ENCODE measurements around the gene GLYATL1B.
"Not testable (repeated sequence)": the region's sequence is repeated elsewhere in the genome, so short reads cannot be mapped to it uniquely, and the experiment has no call there.

Gene GLYATL1B, protein sequence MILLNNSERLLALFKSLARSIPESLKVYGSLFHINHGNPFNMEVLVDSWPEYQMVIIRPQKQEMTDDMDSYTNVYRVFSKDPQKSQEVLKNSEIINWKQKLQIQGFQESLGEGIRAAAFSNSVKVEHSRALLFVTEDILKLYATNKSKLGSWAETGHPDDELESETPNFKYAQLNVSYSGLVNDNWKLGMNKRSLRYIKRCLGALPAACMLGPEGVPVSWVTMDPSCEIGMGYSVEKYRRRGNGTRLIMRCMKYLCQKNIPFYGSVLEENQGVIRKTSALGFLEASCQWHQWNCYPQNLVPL

DNA sequence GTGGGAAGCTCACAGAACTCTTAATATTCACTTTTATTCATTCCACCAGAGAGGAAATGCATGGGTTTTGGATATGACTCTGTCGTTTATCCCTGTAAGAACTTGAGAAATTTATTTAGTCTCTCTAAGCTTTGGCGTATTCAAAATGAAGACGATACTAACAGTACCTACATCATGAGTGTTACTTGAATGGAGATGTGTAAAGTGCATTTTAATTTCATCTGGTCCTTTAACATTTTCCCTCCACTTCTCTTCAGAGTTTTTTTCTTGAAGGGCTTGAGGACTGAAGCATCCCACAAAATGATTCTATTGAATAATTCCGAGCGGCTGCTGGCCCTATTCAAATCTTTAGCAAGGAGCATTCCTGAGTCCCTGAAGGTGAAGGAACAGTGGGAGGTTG is at the start of gene GLYATL1B:
Gene GLYATL1B (plus strand): TSS at position 301 of the 400 bp plus-strand sequence. CDS start 0 bp downstream, at position 301.
- DNase-seq (ENCODE audit: low read depth in 1 of 2, low spot score in 1 of 2) = not testable (repeated sequence)

DNA sequence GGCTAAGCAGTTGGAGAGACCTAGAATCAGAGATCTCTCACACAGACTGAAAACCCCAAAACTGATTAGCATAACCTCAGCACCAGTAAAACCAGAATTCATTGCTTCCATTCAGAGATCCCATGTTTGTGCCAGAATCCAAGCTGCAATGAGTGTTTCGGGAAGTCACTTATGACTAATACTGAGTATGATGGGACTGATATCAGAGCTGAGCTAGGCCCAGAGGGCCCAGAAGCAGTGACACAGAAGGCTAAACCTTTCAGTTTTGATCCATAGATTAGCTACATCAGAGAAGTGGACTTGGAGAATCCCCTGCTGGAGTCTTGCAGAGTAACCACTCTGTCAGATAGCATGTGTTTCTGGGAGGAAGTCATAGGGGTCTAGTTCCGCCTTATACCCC is 49.6 kb upstream of the GLYATL1B start:
- DNase-seq (ENCODE audit: low read depth in 1 of 2, low spot score in 1 of 2) = not testable (repeated sequence)

DNA sequence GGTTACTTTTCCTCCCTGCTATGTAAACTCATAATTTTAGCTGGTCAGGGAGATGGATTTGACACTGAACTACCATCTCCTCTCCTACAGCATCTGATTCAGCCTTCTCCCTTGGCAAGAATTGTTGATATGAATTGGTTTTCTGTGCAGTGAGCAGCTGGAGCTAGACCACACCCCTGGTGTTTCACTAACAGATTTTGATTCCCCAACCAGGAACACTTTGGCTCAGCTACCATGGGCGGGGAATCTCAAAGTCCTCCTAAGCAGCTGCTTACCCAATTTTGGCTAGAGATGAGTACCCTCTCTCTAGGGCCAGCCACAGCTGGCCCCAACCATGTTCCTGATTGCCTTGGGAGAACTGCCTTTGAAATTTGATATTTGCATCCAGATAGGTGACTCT is 48.7 kb upstream of the GLYATL1B start:
- DNase-seq (ENCODE audit: low read depth in 1 of 2, low spot score in 1 of 2) = not testable (repeated sequence)

DNA sequence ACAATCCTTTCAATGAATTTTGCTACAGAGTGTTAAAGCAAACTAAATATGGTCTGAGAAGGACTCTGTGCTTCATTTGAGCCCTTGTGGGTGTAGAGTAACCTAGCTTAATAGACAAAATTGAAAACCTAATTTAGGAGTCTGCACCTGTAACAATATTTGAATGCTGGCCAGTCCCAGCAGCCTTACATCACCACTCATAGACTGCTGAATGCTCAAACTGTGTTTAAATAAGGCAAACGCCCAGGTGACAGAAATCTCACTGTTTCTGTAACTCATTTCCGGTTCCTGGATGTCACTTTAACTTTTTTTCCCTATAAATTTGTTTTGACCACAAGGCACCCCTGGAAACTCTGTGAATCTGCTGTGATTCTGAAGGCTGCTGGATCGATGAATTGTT is 45.5 kb upstream of the GLYATL1B start:
- DNase-seq (ENCODE audit: low read depth in 1 of 2, low spot score in 1 of 2) = no peak

DNA sequence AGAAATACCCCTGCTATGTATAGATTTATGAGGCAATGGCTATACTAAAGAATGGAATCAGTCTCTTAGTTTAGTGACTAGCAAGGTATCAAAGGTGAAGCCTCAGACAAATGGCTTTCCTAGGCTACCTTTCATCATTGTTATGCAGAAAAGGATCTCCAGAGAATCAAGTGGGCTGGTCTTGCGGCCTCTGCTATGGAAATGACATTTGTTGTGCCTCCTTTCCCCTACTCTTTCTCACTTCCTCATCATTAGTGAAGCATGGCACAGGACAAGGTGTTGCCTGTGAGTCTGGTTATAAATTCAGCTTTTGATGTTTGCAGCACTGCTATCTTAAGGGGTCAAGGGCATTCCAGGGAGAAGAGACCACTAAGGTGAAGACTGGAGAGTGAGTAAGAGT is 34.7 kb upstream of the GLYATL1B start:
- DNase-seq (ENCODE audit: low read depth in 1 of 2, low spot score in 1 of 2) = not testable (repeated sequence)

DNA sequence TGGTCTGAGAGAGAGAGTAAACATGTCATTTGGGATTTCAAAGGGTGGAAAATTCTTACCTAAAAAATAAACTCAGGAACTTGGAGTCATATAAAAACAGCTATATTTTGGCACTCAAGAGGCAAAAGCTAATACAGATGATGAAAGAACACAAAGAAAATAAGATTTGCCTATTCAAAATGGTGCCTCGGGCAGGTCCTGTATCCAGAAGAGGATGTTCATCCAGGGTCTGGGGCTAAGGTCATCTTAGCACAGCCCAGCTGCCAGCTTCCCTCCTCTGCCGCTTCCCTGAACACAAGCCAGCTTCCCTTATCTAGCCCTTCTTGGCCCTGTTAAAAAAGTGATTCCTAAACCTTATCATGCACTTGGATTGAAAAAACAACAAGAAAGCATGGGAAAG is 33.8 kb upstream of the GLYATL1B start:
- DNase-seq (ENCODE audit: low read depth in 1 of 2, low spot score in 1 of 2) = not testable (repeated sequence)

DNA sequence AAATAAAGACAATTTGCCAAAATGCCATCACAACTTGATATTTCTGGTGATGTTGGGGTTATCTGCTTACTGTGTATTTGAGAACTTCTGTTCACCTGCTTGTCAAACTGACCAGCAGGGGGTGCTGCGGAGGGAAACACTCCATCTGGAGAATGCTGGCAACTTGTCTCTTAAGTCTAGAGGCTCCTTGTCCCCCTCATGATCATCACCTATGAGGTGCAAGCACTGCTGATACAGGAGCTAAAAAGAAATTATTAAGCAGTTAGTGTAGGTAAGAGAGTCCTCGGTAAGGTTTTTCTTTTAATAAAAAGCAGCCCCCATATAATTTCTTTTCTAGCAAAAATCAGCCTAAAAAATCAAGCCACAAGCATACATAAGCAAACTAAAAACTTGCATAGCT is 32.7 kb upstream of the GLYATL1B start:
- peak; percentile 65 to 68 for DNase-seq (ENCODE audit: low read depth in 1 of 2, low spot score in 1 of 2)

DNA sequence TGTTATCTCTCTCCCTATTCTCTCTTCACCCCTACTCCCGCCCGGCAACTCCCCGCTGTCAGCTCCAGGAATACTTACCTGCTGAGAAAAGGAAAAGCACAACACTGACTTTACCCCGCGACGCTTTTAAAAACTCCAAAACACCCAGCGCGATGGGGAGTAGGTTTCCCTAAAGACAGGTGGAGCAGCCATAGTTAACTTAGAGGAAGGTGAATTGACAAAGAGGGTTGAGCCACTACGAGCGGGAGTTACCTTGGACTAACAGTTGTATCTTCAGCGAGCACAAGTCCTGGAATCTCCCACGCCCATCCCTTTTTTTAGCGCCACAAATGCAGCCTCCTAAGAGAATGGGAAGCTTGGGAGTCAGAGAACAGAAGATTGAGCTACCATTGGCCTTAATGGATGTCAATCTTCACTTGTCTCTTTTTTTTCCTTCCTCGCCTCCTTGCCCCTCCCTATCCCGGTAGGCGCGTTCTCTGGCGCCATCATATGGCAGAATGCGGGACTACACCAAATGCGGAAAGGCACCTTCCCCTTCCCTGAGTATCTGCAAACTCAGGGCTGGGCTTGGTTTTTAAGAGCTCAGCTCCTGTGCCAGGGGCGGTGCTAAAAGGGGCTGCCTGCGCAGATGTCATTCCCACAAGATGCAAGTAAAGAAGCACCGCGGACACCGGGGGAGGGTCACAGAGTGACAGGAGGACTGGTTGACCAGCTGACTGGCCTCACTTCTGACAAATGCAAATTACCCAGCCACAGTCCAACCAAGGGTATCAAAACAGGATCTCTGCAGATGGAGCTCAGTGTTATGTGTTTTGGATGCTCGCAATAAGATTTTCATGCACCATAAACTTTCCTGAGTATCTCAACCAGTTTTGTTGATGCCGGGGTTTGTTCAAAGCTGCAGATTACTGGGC is 27.7 kb upstream of the GLYATL1B start:
- peak; percentile 77 to 79 for DNase-seq (ENCODE audit: low read depth in 1 of 2, low spot score in 1 of 2)

DNA sequence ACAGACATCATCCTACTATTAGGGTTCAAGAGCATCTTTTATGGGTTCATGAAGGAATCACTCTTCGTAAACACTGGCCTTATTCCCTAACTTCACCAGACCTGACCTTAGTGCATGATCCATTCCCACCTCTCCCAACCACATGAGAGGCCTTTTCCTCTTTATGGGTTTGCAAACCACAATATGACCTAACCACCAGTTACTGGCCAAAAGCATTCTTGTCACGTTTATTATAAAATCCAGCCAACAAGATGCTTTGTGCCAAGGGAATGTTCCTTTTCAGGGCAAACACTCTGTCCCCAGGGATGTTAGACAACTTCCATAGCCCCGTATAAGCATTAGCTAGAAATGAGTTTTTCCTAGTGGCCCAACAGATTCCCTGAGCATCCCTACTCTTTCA is 26.0 kb upstream of the GLYATL1B start:
- not testable (repeated sequence) for DNase-seq (ENCODE audit: low read depth in 1 of 2, low spot score in 1 of 2)

DNA sequence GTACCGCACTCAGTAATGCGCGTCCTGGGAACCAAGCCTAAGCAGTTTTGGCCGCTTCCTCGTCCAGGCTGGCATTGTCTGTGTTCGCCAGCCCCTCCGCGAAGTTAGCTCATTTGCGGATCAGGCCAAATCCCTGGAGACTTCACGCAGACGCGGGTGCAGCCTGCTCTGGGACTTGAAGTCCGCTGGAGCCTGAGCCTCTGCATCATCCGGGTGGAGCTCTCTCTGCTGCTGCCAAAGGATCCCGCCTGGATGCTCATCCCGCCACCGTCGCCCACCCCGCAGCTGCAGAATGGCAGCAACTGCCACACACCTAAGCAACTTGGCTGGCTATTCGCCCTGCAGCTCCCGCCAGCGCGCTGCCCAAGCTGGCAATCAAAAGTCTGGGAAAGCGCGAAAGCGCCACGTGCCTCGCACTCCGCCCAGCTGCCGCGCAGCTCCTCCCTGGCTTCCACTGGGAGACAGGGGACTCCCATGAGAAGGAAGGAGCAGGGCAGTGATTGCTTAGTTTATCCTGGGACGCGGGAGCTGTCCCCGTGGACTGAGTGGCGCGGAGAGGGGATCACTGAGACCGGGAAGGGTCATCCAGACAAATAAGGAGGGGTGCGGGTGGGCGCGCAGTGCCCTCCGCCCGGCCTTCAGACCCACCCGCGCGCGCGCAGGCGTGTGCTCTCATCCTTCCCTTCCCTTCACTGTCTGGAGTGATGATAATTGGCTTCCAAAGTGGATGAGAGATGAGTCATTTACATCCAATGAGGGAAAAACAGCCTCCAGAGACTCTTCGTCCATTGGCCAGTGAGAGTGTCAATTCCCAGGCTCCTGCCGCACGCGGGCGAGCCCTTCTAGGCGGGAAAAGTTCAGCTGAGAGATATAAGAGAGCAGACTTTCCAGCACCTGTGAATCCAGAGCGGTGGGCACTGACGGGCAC is 23.2 kb upstream of the GLYATL1B start:
- DNase-seq (ENCODE audit: low read depth in 1 of 2, low spot score in 1 of 2) = no peak

DNA sequence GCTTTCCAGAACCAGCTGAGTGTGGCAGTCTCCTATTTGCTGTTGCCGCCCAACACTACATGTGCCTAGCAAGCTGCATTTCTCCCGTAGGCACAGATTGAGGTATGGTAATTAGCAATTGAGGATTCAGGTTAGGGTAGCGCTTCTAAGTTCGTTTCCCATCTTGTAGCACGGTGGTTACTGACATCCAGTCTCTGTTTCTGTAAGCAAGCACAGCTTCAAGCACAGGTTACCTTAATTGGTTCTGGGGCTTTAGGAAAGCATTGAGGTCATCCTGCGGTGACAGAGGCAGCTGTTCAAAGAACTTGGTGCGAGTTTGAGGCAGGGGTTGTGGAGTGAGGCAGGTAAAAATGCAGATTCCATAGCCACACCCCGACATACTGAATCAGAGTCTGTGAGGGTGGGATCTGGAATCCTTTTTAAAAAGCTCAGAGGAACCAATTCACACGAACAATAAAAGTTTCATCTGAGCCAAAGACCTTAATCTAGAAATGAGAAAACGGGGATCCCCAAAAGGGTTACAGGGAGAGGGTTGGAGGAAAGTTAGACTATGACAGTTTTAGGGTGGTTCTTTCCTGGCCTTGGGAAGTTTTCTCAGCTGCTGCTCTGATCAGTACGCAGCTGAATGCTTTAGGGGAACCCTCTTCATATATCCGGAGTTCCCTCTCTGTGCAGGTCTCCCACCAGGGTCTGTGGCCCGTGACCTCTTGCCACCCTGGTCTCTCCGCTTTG is 21.9 kb upstream of the GLYATL1B start:
- DNase-seq (ENCODE audit: low read depth in 1 of 2, low spot score in 1 of 2) = not testable (repeated sequence)

DNA sequence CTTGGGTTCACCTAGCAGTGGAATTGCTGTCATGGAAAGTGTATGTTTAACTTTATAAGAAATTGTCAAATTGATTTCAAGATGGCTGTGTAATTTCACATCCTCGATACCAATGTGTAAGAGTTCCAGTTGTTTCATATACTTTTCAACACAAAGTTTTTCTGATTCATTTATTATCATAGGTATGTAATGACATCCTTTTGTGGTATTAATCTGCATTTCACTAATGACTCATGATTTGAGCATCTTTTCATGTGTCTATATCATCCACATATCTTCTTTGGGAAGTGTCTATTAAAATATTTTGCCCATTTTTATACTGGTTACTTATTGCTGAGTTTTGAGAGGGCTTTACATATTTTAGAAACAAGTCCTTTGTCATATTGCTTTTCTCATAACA is 17.0 kb upstream of the GLYATL1B start:
- DNase-seq (ENCODE audit: low read depth in 1 of 2, low spot score in 1 of 2) = no peak

DNA sequence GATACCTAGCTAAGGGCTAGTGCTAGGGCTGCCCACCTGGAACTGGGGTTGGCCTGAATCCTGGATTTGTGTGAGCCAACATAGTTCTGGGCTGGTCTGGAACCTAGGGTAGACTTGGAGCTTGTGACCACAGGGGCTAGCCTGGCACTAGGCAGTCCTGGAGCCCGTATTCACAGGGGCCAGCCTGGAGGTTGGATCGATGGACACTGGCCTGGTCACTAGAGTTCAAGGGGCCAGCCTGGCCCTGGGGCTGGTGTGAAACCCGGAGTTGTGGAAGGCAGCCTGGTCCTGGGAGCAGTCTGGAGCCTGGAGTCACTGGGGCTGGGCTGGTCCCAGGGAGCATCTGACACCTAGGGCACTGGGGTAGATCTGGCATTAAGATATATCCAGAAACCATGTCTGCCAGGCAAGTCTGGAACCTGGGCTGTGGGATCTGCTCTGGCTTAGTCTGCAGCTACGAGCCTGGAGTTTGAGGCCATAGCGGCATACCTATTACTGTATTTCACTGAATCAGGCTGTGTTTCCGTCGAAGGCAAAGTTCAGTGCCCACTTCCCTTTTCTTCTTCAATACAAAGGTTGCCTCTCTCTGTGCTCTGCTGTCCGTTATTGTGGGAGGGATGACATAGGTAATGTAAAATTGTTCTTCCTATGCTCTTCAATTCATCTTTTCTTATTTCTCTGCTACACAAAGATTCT is 9.1 kb upstream of the GLYATL1B start:
- DNase-seq (ENCODE audit: low read depth in 1 of 2, low spot score in 1 of 2) = no peak

DNA sequence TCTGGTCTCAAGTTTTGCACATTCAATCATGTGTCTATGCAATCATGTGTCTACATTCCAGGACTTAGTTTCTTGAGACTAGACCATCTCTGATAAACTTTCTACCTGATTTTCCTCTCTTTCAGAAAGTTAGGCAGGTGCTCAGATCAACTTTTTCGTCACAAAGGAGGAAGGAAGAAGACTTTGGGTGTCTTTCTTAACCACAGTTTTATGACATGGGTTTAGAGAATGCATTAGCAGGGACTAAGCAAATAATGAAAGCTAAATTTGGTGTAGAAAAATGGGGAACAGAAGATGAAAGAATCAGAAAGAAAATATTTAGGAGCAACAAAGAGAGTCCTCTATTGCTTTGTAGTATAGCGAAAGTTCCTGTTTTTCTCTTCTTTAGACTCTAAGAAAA is 7.7 kb upstream of the GLYATL1B start:
- no peak for DNase-seq (ENCODE audit: low read depth in 1 of 2, low spot score in 1 of 2)

DNA sequence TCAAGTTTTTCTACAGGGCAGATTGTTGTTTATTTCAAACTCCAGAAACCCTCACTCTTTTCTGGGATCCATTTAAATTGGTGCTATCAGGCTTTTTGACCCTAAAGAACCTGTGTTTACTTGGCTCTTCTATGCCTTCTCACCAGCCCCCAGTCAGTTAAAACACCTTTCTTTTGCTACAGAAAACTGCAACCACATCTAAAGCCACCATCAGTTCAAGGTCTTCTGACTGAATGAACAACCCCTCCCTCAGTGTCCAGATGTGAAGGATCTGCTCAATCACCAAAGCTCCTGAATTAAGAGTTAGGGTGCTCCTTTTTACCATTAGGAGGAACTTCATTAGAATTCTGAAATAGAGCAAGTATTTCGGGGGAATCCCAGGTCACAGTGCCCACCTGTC is 7.0 kb upstream of the GLYATL1B start:
- DNase-seq (ENCODE audit: low read depth in 1 of 2, low spot score in 1 of 2) = no peak

DNA sequence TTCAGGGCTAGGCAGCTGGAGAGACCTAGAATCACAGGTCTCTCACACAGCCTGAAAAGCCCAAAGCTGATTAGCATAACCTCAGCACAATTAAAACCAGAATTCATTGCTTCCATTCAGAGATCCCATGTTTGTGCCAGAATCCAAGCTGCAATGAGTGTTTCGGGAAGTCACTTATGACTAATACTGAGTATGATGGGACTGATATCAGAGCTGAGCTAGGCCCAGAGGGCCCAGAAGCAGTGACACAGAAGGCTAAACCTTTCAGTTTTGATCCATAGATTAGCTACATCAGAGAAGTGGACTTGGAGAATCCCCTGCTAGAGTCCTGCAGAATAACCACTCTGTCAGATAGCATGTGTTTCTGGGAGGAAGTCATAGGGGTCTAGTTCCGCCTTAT is 5.7 kb upstream of the GLYATL1B start:
- not testable (repeated sequence) for DNase-seq (ENCODE audit: low read depth in 1 of 2, low spot score in 1 of 2)

DNA sequence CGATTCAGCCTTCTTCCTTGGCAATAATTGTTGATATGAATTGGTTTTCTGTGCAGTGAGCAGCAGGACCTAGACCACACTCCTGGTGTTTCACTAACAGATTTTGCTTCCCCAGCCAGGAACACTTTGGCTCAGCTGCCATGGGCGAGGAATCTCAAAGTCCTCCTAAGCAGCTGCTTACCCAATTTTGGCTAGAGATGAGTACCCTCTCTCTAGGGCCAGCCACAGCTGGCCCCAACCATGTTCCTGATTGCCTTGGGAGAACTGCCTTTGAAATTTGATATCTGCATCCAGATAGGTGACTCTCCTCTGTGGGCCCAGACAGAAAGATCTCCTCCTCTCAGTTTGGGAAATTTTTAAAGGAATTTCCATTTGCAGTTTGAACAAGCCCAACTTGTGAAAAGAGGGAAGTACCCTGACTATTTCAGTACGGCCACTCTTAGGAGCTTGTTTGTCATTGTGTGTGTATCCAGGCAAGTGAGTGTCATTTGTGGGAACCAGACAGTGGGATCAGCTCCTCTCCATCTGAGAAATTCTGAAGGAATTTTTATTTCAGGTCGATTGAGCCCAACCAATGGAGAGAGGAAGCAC is 4.6 kb upstream of the GLYATL1B start:
- DNase-seq (ENCODE audit: low read depth in 1 of 2, low spot score in 1 of 2) = not testable (repeated sequence)

DNA sequence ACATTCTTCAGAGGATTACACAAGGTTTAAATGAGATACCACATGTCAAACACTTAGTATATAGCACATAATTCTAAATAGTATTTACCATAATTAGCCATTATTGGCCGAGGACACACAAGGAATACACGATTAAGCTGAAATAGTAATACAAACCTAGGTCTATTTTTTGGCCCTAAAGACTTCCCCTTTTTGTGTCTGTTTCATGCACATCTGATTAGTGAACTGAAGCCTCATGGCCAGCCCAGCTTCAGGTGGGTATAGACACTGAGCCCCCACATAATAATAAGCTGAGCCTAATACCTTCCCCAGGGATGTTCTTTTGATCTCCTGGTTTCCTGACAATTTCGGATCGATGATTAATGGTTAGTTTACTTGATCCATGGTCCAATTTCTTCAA is 2.1 kb downstream of the GLYATL1B start:
- no peak for DNase-seq (ENCODE audit: low read depth in 1 of 2, low spot score in 1 of 2)

DNA sequence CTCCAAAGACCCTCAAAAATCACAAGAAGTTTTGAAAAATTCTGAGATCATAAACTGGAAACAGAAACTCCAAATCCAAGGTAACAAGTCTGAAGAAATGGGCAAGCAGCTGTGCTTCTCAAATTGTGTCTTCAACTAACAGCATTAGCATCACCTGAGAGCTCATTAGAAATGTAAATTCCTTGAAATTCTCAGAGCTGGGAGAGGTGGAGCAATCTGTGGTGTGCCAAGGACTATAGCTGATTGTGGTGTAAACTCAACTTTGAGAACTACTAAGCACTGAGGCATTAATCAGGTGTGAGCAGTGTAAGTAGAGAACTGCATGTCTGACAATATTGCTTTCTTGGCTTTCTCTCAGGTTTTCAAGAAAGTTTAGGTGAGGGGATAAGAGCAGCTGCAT is 7.5 kb downstream of the GLYATL1B start:
- not testable (repeated sequence) for DNase-seq (ENCODE audit: low read depth in 1 of 2, low spot score in 1 of 2)

Data from activated CD4-positive, alpha-beta T cell treated with anti-CD3 and anti-CD28 coated beads, Interleukin-2, amount 50 U/mL, for 24 hours (primary cell).